OCI-M2 (cell line): ENCODE results near the gene KDM4F.

Experiments used
- DNase-seq: peaks from one replicate; lab custom pipeline; 2025; ENCODE audit not compliant: unreplicated experiment; lab: John Stamatoyannopoulos, UW

Gene KDM4F

GRCh38 chr11:95089620-95090542 lies 40.7 kb downstream of the KDM4F start, which contains the start of gene ENDOD1:
Gene ENDOD1, plus strand, starts transcription at chr11:95089846. Its CDS starts 82 bp downstream, at chr11:95089928.
- no peak for DNase-seq

- DNase-seq: no peak
These were observed 42.5 kb downstream of the KDM4F start for GRCh38 chr11:95091663-95092180.

GRCh38 chr11:95092549-95093324 lies 43.5 kb downstream of the KDM4F start:
- no peak for DNase-seq

- no peak for DNase-seq
These were observed 44.3 kb downstream of the KDM4F start for GRCh38 chr11:95093548-95093947.

- no peak for DNase-seq
These were observed 46.8 kb downstream of the KDM4F start for GRCh38 chr11:95095858-95096587.

- no peak for DNase-seq
These were observed 48.0 kb downstream of the KDM4F start for GRCh38 chr11:95097209-95097608.

GRCh38 chr11:95098826-95099225 lies 49.6 kb downstream of the KDM4F start:
- DNase-seq: no peak

GRCh38 chr11:95100191-95100648 lies 51.0 kb downstream of the KDM4F start:
- DNase-seq: no peak
